K562 (cell line): Measurements from ENCODE around the gene ACBD5. TPM values are rescaled to one million over a fixed set of nuclear protein-coding genes. Genes with fewer than 3 reads are reported as not detected.

Experiments used
- CCAR2 ChIP-seq: fragments of 200-400 bp; formaldehyde crosslinking; IDR thresholded peaks from 2 replicates; pipeline ENCODE4 v1.6.1; 2017; ENCODE audit warnings: mild to moderate bottlenecking, low read depth, low read length
- E2F1 ChIP-seq: sonication (generic); formaldehyde crosslinking; IDR thresholded peaks from 2 replicates; pipeline ENCODE4 v1.8.1; 2023; ENCODE audit warnings: mild to moderate bottlenecking, missing genetic modification reagents, moderate library complexity
- GTF2B ChIP-seq: IDR thresholded peaks from 2 replicates; pipeline ENCODE4 v1.6.1; 2011; ENCODE audit not compliant: insufficient read length; ENCODE audit errors: extremely low read depth
- GTF2F1 ChIP-seq: IDR thresholded peaks from 2 replicates; pipeline ENCODE4 v1.6.1; 2011; ENCODE audit warnings: low read depth, low read length, improper control_type of control experiment
- HOMEZ ChIP-seq: fragments of 250-450 bp; sonication (Bioruptor Pico); IDR thresholded peaks from 2 replicates; pipeline ENCODE4 v1.4.0; 2020; ENCODE audit warnings: mild to moderate bottlenecking, moderate library complexity
- IFI16 ChIP-seq: fragments of 250-450 bp; sonication (Bioruptor Pico); IDR thresholded peaks from 2 replicates; pipeline ENCODE4 v2.1.2; 2022; ENCODE audit warnings: mild to moderate bottlenecking, inconsistent platforms
- KAT8 ChIP-seq: fragments of 450-650 bp; IDR thresholded peaks from 2 replicates; pipeline ENCODE4 v1.6.1; 2016; ENCODE audit warnings: low read depth, mild to moderate bottlenecking
- MAFG ChIP-seq: fragments of 450-650 bp; conservative IDR thresholded peaks from 2 replicates; pipeline ENCODE4 v1.6.1; 2016; ENCODE audit warnings: missing genetic modification characterization, missing compliant biosample characterization
- MCM7 ChIP-seq, 2 experiments: fragments of 450-650 bp; IDR thresholded peaks; 2 replicates each; pipeline ENCODE4 v1.6.1; 2016 to 2018
- NR2F6 ChIP-seq: fragments of 450-650 bp; formaldehyde crosslinking; IDR thresholded peaks from 2 replicates; pipeline ENCODE4 v1.4.0; 2020; ENCODE audit warnings: mild to moderate bottlenecking
- PHB2 ChIP-seq: fragments of 450-650 bp; IDR thresholded peaks from 2 replicates; pipeline ENCODE4 v1.6.1; 2017; ENCODE audit warnings: low read depth
- REST ChIP-seq, 2 experiments: fragments of 450-650 bp; formaldehyde crosslinking in 1 of 2; IDR thresholded peaks; 2 replicates each; pipeline versions ENCODE4 v1.4.0 to v1.6.1; 2014 to 2020; ENCODE audit warnings: mild to moderate bottlenecking in 2 of 2, borderline replicate concordance in 1 of 2, low read depth in 1 of 2
- TEAD4 ChIP-seq, 2 experiments: sonication (generic) in 1 of 2; formaldehyde crosslinking in 1 of 2; IDR thresholded peaks; 2 replicates each; pipeline versions ENCODE4 v1.6.1 to v1.8.0; 2012 to 2022; ENCODE audit warnings: borderline replicate concordance in 1 of 2, inconsistent platforms in 1 of 2, low read length in 1 of 2, mild to moderate bottlenecking in 1 of 2, missing genetic modification reagents in 1 of 2
- ZNF134 ChIP-seq: fragments of 250-450 bp; sonication (Bioruptor Pico); conservative IDR thresholded peaks from 2 replicates; pipeline ENCODE4 v1.4.0; 2020
- ZNF175 ChIP-seq: fragments of 200-800 bp; sonication (Bioruptor generic); IDR thresholded peaks from 2 replicates; pipeline ENCODE4 v1.6.1; 2016; ENCODE audit warnings: low read depth, mild to moderate bottlenecking, missing genetic modification characterization, missing compliant biosample characterization
- ZNF232 ChIP-seq: sonication (generic); formaldehyde crosslinking; IDR thresholded peaks from 2 replicates; pipeline ENCODE4 v1.8.0; 2022; ENCODE audit warnings: mild to moderate bottlenecking, missing genetic modification reagents
- polyA plus RNA-seq, 8 experiments: library from polyadenylated mRNA; depleted of rRNA in 4 of 8; stranded (reverse) in 5 of 8; unstranded in 3 of 8; fragments of >200 nt; fragmentation: Nextera tagmentation in 2 of 8; fragmentation: Illumina TruSeq in 1 of 8; extraction: Ambion mirVana in 2 of 8; extraction: Trizol in 1 of 8; gene quantifications; 2 replicates each; pipeline versions ENCODE4 v1.2.1 to v1.2.3, GENCODE V29; 2011 to 2014; ENCODE audit warnings: inconsistent platforms in 1 of 8, missing spikeins in 1 of 8
- total RNA-seq, 7 experiments: library from RNA; depleted of rRNA in 6 of 7; stranded (reverse); fragments of >200 nt in 6 of 7; fragmentation: Illumina TruSeq in 2 of 7; extraction: Trizol in 2 of 7; gene quantifications; 2 replicates each; pipeline versions ENCODE4 v1.2.1 to v1.2.3, GENCODE V29; 2011 to 2021; ENCODE audit warnings: low replicate concordance in 1 of 7

Gene ACBD5
- total and polyA plus RNA-seq, 9 of the 15 experiments (the other 6 are each of a cell fraction or from before 2014, with no cell fraction given), result 1.5 to 10.3 (median 7.8) TPM

- TF ChIP-seq REST (IDR thresholded peaks at IDR 0.05; ENCODE audit: borderline replicate concordance), result no peak
- no peak for TF ChIP-seq REST (CRISPR knock-in tag; IDR thresholded peaks at IDR 0.05; ENCODE audit: low read depth)
- no peak for TF ChIP-seq NR2F6 (CRISPR knock-in tag)
- no peak for TF ChIP-seq MCM7 (IDR thresholded peaks at IDR 0.05)
- TF ChIP-seq PHB2, result no peak
- no peak for TF ChIP-seq ZNF232 (CRISPR knock-in tag)
- no peak for TF ChIP-seq IFI16 (CRISPR knock-in tag)
- no peak for TF ChIP-seq MAFG (tag)
- peak; percentile 91 for TF ChIP-seq ZNF175 (CRISPR knock-in tag)
- TF ChIP-seq TEAD4 (IDR thresholded peaks at IDR 0.05; ENCODE audit: low read length), result peak; percentile 36; the same call in 1 of the 2 replicates
- TF ChIP-seq TEAD4 (CRISPR knock-in tag; IDR thresholded peaks at IDR 0.05; ENCODE audit: borderline replicate concordance), result no peak
- no peak for TF ChIP-seq E2F1 (CRISPR knock-in tag)
- TF ChIP-seq KAT8, result no peak
- no peak for TF ChIP-seq CCAR2
- peak; percentile 66; the same call in 1 of the 2 replicates for TF ChIP-seq GTF2F1
- TF ChIP-seq HOMEZ (CRISPR knock-in tag), result no peak
- no peak for TF ChIP-seq GTF2B
- 0 out of 2 replicates have a peak, but pooled peaks have one; percentile 6 for TF ChIP-seq ZNF134 (CRISPR knock-in tag)
Observed at GRCh38 chr10:27241652-27242472, 1.3 kb upstream of the ACBD5 start (continued).
